Kidney epithelial cell (primary cell): ENCODE measurements around the gene ERI3. TPM values are rescaled to one million over a fixed set of nuclear protein-coding genes. Genes with fewer than 3 reads are reported as not detected.

Experiments used
- DNase-seq: peaks from one replicate; pipeline ENCODE4 v3.0.0-alpha.2; 2010; ENCODE audit warnings: low read depth
- H3K27me3 ChIP-seq: 2 replicates; pipeline ENCODE4 v1.6.0; 2011; ENCODE audit warnings: low read length; ENCODE audit not compliant: control insufficient read depth, insufficient read depth
- H3K36me3 ChIP-seq: 2 replicates; pipeline ENCODE4 v1.5.1; 2011; ENCODE audit warnings: low read length; ENCODE audit not compliant: control insufficient read depth, insufficient read depth
- H3K4me3 ChIP-seq: 2 replicates; pipeline ENCODE4 v1.5.1; 2011; ENCODE audit warnings: low read depth, mild to moderate bottlenecking, control low read depth, low read length
- total RNA-seq: library from RNA; depleted of rRNA; stranded (reverse); fragments of >200 nt; gene quantifications from 2 replicates; pipeline ENCODE4 v1.2.3, GENCODE V29; 2015
- TF ChIP-seq, protein P1 (sequence below): IDR thresholded peaks from 2 replicates; pipeline ENCODE4 v1.5.1; 2011; ENCODE audit warnings: mild to moderate bottlenecking, moderate library complexity, low read length, control low read depth, inconsistent platforms; ENCODE audit not compliant: insufficient read depth, poor library complexity, severe bottlenecking

ERI3 gene
- total RNA-seq, 1 donor from 2014 or later: 64.8 TPM

DNA sequence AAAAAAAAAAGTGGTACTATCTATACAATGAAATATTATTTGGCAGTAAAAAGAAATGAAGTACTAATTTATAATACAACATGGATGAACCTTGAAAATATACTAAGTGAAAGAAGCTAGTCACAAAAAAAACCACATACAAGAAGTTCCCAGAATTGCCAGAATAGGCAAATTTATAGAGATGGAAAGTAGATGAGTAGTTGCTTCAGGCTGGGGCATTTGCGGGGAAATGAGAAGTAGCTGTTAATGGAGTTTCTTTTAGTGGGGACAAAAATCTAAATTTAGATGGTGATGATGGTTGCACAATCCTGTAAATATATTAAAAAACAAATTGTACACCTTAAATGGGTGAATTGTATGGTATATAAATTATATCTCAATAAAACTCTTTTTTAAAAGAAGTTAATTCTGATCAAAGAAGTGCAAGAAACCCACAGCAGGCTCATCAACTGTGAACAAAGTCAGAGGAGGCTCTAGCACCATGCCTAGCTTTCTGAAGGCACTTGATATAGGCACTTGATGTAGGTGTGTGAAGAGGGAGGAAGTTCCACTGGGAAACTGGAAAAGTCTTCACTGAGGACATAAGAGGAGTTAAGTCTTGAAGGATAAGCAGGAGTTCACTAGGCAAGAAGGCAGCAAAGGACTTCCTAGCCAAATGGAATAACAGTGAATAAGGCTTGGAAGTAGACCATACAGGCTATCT, 89.2 kb downstream of the ERI3 start:
- Histone ChIP-seq H3K27me3 (no peaks in the 10 kb centered on the region), H3K4me3 (no peak overlapping the region), H3K36me3 (no peaks in the 10 kb centered on the region)
- no peak for DNase-seq
- TF ChIP-seq, protein P1, sequence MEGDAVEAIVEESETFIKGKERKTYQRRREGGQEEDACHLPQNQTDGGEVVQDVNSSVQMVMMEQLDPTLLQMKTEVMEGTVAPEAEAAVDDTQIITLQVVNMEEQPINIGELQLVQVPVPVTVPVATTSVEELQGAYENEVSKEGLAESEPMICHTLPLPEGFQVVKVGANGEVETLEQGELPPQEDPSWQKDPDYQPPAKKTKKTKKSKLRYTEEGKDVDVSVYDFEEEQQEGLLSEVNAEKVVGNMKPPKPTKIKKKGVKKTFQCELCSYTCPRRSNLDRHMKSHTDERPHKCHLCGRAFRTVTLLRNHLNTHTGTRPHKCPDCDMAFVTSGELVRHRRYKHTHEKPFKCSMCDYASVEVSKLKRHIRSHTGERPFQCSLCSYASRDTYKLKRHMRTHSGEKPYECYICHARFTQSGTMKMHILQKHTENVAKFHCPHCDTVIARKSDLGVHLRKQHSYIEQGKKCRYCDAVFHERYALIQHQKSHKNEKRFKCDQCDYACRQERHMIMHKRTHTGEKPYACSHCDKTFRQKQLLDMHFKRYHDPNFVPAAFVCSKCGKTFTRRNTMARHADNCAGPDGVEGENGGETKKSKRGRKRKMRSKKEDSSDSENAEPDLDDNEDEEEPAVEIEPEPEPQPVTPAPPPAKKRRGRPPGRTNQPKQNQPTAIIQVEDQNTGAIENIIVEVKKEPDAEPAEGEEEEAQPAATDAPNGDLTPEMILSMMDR: no peak

DNA sequence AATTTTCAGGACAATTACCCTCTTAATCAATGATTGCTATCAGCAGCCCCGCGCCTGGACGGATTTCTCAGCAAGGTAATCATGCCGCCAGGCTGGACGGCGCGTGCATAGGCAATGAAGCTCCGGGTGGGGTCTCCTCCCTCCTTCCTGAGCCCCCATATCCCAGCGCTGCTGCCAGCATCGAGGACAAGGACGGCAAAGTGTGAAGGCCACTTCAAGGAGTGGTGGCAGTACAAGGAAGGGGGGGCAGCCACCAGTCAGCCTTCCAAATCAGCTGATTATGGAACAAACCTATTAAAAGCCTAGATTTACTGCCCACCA, 90.6 kb downstream of the ERI3 start:
- TF ChIP-seq, protein P1: no peak
- no peaks in the 10 kb centered on the region for H3K36me3 ChIP-seq
- no peak overlapping the region for H3K4me3 ChIP-seq
- no peaks in the 10 kb centered on the region for H3K27me3 ChIP-seq
- no peak for DNase-seq

DNA sequence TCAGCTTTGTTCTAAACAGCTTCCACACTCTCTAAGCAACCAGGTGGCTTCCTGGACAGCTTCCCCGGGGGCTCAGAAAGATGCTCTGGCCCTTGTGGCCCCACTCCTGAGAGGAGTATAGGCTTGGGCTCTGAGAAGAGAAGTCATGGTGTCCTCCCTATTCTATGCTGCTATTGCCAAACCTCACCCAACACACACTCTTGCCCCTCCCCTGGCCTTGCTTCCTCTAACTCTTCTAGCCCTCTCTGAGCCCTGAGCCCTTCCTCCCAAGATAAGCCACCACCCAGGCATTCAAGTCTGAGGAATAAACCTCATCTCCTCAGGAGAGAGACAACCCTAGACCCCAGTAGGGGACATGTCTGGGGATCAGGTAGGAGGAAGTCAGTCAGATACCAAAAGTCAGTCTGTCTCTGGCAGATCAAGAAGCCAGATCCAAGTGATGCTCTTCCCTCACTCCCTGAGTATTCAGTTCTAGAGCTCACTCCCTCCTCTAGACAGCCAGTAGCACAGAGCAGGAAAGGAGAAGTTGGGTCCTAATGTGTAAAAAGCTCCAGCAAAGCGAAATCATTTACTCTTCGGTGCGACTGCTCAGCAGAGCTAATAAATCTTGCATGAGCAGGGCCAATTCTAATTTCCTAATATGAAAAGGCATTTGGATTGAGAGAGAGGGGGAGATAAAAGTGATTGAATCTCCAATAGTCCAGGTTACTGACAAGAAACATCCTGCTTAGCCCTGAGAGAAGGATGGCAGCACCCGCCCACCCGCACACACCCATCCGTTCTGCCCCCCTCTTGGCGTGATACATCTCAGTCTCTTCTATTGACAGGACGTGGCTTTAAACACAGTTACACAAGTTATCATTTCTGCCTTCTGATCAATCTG, 91.2 kb downstream of the ERI3 start:
- Histone ChIP-seq H3K27me3 (no peaks in the 10 kb centered on the region), H3K36me3 (no peaks in the 10 kb centered on the region), H3K4me3 (no peak overlapping the region)
- TF ChIP-seq, protein P1: no peak
- no peak for DNase-seq

DNA sequence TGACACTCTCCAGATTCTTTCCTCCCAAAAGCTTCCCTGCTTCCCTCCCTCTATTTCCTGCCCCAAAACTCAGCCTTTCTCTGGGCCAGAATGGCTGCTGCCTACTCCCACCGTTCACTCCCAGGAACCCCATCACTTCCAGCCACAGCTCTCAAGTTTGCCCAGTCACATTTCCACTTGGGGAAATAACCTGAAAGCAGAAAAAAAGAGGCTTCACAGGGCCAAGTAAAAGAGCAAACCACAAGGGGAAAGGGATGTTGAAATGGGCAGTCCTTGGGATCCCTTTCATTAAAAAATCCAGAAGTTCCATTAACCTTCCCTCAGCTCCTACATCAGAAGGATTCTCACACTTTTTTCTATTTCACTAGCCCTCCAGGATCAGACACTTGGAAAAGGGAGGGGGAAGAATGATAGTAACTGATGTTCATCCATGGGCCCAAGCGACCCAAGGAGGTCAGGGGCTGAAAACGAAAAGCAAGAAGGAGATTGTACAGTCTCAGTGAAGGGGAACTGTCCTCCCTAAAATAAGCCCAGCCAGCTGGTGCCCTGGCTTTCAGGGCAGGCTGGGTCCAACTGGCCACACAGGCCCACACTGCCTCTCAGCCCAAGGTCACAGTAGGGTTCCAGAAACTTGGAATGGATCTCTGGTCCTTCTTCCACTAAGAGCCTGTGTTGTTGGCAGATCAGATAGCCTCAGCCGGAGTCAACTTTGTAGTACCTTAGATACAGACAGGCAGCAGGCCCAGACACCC, 92.1 kb downstream of the ERI3 start:
- no peak overlapping the region for H3K4me3 ChIP-seq
- H3K36me3 ChIP-seq: no peaks in the 10 kb centered on the region
- no peak for DNase-seq
- TF ChIP-seq, protein P1: no peak
- H3K27me3 ChIP-seq: no peaks in the 10 kb centered on the region

- H3K36me3 ChIP-seq: no peaks in the 10 kb centered on the region
- H3K27me3 ChIP-seq: no peaks in the 10 kb centered on the region
- TF ChIP-seq, protein P1: no peak
- no peak for DNase-seq
- no peak overlapping the region for H3K4me3 ChIP-seq
Observed at GRCh38 chr1:44262414-44262813, 92.6 kb downstream of the ERI3 start.
